ENCODE data around the gene GABRA5.

Gene GABRA5

DNA sequence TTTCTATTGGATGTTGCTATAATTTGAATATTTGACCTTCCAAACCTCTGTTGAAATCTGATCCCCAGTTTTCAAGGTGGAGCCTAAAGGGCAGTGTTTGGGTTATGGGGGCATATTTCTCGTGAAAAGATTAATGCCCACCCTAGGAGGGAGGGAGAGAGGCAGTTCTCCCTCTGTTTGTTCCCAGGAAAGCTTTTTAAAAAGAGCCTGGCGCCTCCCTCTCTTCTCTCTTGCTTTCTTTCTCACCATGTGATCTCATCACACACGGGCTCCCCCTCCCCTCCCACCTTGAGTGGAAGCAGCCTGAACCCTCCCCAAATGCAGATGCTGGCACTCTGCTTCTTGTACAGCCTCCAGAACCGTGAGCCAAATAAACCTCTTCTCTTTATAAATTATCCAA lies 12.4 kb upstream of the GABRA5 start:
- H3K36me3 ChIP-seq (ENCODE audit: insufficient read depth, low read depth, low read length), result no peaks in the 10 kb centered on the region
- H3K4me3 ChIP-seq (ENCODE audit: low read length), result no peak overlapping the region
- H3K27me3 ChIP-seq (ENCODE audit: insufficient read depth, low read length), result no peaks in the 10 kb centered on the region
- no peaks in the 10 kb centered on the region for H3K9me3 ChIP-seq (ENCODE audit: insufficient read depth, low read depth, low read length)
- H3K27ac ChIP-seq (ENCODE audit: low read length), result no peak overlapping the region
- H3K9ac ChIP-seq (ENCODE audit: low read depth, low read length), result no peak overlapping the region
- no peaks in the 10 kb centered on the region for H3K4me1 ChIP-seq (ENCODE audit: insufficient read depth, low read length)

DNA sequence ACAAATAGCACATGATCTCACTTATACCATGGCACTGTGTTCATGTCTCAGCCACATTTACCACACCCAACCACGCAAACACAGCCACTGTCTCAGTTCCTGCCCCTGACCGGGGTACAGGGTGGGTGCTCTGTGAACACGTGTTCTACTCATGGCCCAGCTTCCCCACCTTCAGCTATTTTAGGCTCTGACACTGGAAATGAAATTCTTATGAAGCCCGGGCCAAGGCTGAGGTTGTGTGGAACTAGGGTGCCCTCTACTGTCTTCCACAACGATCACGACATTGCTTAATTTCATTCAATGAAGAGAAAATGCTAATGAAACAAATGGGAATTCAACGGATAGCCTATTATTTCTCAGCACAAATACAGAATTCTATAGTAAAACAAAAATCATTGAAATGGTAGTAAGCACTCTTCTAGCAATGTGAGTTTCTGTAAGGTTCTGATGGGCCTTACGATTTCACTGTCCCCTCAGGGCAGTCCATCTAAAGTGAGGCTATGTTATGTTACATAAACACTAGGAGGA lies 2.1 kb upstream of the GABRA5 start:
- H3K9ac ChIP-seq (ENCODE audit: low read depth, low read length), result no peak overlapping the region
- H3K9me3 ChIP-seq (ENCODE audit: insufficient read depth, low read depth, low read length), result peaks cover 4% of the 10 kb centered on the region; the same call in 1 of the 2 replicates
- H3K4me3 ChIP-seq (ENCODE audit: low read length), result no peak overlapping the region
- H3K27ac ChIP-seq (ENCODE audit: low read length), result no peak overlapping the region
- no peaks in the 10 kb centered on the region for H3K36me3 ChIP-seq (ENCODE audit: insufficient read depth, low read depth, low read length)
- peaks cover 16% of the 10 kb centered on the region; the same call in 1 of the 2 replicates for H3K4me1 ChIP-seq (ENCODE audit: insufficient read depth, low read length)
- peaks cover 43% of the 10 kb centered on the region for H3K27me3 ChIP-seq (ENCODE audit: insufficient read depth, low read length)

DNA sequence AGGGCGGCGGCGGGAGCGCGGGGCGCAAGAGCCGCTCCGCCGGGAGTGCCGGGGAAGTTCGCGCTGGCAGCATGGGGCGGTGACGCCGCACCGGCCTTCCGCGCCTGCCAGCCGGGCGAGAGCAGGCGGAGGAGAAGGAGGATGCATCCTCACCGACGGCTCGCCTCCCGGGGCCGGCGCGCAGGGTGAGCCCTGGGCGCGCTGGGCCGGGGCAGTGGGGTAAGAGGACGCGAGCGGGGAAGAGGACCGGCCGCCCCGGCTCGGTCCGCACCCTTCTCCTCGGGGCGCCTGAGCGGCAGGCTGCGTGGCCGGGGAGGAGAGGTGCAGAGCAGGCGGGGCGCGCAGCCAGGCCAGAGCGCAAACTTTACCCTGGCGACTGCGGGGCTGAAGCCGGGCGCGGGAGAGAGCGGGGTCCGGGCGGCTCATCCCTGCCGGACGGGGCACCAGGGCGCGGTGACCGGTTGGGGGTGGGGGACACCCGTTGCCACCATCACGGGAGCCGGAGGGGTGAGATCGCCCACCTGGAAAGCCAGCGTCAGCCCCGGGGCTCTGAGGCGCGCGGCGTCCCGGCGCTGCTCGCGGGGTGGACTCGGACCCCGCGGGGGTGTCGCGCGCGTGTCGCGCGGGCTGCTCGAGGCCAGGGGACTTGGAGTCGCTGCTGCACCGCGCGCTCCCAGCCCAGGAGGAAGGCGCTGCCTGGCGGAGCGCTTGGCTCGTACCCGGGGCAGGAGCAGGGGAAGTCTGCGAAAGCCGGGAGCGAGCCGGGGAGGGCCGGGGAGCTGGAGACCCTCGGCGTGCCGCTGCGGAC lies 542 bp downstream of the GABRA5 start:
- Histone ChIP-seq H3K36me3 (ENCODE audit: insufficient read depth, low read depth, low read length) (no peaks in the 10 kb centered on the region), H3K4me3 (ENCODE audit: low read length) (peak overlapping the region; percentile 68), H3K27ac (ENCODE audit: low read length) (no peak overlapping the region), H3K9ac (ENCODE audit: low read depth, low read length) (peak overlapping the region; percentile 12; the same call in 1 of the 2 replicates), H3K4me1 (ENCODE audit: insufficient read depth, low read length) (peaks cover 16% of the 10 kb centered on the region; the same call in 1 of the 2 replicates), H3K9me3 (ENCODE audit: insufficient read depth, low read depth, low read length) (no peaks in the 10 kb centered on the region), H3K27me3 (ENCODE audit: insufficient read depth, low read length) (peaks cover 51% of the 10 kb centered on the region)

DNA sequence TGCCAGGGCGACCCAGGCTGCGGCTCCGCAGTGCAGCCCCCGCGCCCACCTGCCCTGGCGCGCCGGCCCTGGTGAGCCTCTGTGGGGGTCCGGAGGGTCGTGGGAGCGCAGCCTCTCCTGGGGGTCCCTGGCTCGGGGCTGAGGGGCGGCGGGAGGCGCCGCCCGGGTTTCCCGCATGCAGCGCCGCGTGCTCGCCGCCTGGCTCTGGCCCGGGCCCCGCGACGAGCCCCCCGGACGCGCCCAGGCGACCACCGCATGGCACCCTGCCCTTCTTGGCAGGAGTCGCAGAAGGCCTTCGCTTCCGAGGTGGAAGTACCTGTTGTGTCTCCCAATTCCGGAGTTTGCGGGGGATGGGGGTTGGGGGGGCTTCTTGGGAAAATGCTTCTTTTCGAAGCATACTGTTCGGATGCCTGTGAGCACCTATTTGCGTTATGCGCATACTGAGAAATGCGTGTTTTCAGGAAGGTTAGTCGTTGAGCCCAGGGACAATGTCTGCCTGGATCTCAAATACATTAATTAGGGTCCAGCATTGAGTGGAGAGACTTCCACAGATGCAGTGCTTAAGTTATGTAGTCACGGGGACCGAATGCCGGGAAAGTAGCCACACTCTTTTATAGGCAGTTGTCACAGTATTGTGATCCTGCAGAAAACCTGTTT lies 1.3 kb downstream of the GABRA5 start:
- Histone ChIP-seq H3K4me3 (ENCODE audit: low read length) (peak overlapping the region; percentile 68), H3K9ac (ENCODE audit: low read depth, low read length) (0 out of 2 replicates have a peak overlapping the region, but pooled peaks have one; percentile 12), H3K4me1 (ENCODE audit: insufficient read depth, low read length) (peaks cover 16% of the 10 kb centered on the region; the same call in 1 of the 2 replicates), H3K9me3 (ENCODE audit: insufficient read depth, low read depth, low read length) (no peaks in the 10 kb centered on the region), H3K36me3 (ENCODE audit: insufficient read depth, low read depth, low read length) (no peaks in the 10 kb centered on the region), H3K27ac (ENCODE audit: low read length) (no peak overlapping the region), H3K27me3 (ENCODE audit: insufficient read depth, low read length) (peaks cover 51% of the 10 kb centered on the region)

DNA sequence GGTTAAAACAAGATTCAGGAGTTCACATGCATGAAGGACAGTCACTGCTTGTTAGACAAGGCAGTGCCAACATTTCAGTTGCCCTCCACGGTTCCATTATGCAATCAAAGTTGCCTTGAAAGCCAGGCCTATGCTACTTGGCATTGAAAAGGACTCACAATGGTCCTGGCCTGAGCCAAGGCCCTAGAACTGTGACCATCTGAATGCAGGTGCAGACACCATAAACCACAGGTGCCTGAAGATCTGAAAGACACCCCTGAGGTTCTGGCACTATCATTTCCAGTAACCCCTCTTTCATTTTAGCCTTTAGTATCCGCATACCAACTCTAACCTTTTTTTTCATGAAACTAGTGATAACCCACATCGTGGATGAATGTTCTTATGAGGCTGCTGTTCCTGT lies 2.8 kb downstream of the GABRA5 start:
- H3K4me3 ChIP-seq (ENCODE audit: low read length), result no peak overlapping the region
- H3K9me3 ChIP-seq (ENCODE audit: insufficient read depth, low read depth, low read length), result no peaks in the 10 kb centered on the region
- peaks cover 51% of the 10 kb centered on the region for H3K27me3 ChIP-seq (ENCODE audit: insufficient read depth, low read length)
- H3K4me1 ChIP-seq (ENCODE audit: insufficient read depth, low read length), result peaks cover 13% of the 10 kb centered on the region; the same call in 1 of the 2 replicates
- no peaks in the 10 kb centered on the region for H3K36me3 ChIP-seq (ENCODE audit: insufficient read depth, low read depth, low read length)
- H3K27ac ChIP-seq (ENCODE audit: low read length), result no peak overlapping the region
- H3K9ac ChIP-seq (ENCODE audit: low read depth, low read length), result no peak overlapping the region

DNA sequence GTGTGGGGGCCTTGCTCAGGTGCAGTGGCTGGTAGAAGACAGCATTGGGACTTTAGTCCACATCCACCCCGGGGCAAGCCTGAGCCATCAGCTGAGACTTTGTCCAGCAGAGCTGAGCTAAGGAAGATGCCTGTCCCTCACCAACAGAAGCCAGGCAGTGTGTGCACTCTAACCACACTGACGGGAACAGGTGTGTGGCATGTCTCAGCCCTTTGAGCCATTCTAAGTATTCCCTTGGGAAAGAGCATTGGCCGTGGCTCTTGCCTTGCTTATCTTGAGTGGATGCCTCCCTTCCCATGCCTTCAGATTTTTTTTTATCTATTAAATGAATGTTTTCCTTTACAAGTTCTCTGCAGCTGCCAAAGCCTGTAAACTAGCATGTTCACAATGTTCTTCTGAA lies 3.5 kb downstream of the GABRA5 start:
- no peaks in the 10 kb centered on the region for H3K9me3 ChIP-seq (ENCODE audit: insufficient read depth, low read depth, low read length)
- peaks cover 48% of the 10 kb centered on the region for H3K27me3 ChIP-seq (ENCODE audit: insufficient read depth, low read length)
- H3K9ac ChIP-seq (ENCODE audit: low read depth, low read length), result no peak overlapping the region
- H3K27ac ChIP-seq (ENCODE audit: low read length), result no peak overlapping the region
- H3K36me3 ChIP-seq (ENCODE audit: insufficient read depth, low read depth, low read length), result no peaks in the 10 kb centered on the region
- H3K4me3 ChIP-seq (ENCODE audit: low read length), result no peak overlapping the region
- peaks cover 13% of the 10 kb centered on the region; the same call in 1 of the 2 replicates for H3K4me1 ChIP-seq (ENCODE audit: insufficient read depth, low read length)

DNA sequence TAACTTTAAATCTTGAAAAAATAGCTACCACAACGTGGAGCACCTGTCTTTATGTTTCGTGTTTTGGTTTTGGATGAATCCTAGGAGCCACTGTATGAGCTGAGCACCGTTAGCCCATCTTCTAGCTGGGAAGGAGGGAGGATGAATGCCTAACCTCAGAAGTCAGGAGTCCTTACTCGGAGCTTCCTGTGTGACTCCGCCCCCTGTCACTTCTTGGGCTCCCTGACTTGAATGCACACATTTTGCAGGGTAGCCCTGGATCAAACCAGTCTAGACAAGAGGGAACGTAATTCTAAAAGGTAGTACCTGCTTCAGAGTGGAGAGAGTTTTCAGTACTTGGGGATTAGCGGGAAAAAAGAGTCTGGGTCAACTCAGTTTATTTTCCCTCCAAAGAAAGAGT lies 5.3 kb downstream of the GABRA5 start:
- Histone ChIP-seq H3K27me3 (ENCODE audit: insufficient read depth, low read length) (peaks cover 33% of the 10 kb centered on the region), H3K9ac (ENCODE audit: low read depth, low read length) (no peak overlapping the region), H3K4me1 (ENCODE audit: insufficient read depth, low read length) (peaks cover 5% of the 10 kb centered on the region; the same call in 1 of the 2 replicates), H3K27ac (ENCODE audit: low read length) (no peak overlapping the region), H3K4me3 (ENCODE audit: low read length) (no peak overlapping the region), H3K36me3 (ENCODE audit: insufficient read depth, low read depth, low read length) (no peaks in the 10 kb centered on the region), H3K9me3 (ENCODE audit: insufficient read depth, low read depth, low read length) (no peaks in the 10 kb centered on the region)

DNA sequence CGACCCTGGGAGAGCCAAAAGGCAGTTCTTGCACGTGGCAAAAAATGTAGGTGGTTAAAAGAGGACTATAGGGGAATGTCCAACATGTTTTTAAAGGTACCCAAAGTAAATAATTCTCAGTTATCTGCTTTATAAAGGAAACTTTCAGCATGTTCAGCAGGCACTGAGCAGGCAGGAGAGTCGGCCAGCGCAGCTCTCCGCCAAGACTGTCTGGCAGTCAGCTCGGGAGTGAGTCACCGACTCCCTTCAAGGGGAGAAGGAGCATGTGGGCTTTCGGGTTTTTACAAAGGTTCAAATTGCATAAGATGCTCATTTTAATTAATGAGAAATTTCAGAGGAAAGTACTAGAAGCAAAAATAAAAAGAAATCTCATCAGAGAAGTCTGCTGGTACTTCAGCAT lies 7.0 kb downstream of the GABRA5 start:
- no peaks in the 10 kb centered on the region for H3K9me3 ChIP-seq (ENCODE audit: insufficient read depth, low read depth, low read length)
- H3K27me3 ChIP-seq (ENCODE audit: insufficient read depth, low read length), result peaks cover 17% of the 10 kb centered on the region
- no peak overlapping the region for H3K4me3 ChIP-seq (ENCODE audit: low read length)
- no peaks in the 10 kb centered on the region for H3K4me1 ChIP-seq (ENCODE audit: insufficient read depth, low read length)
- H3K9ac ChIP-seq (ENCODE audit: low read depth, low read length), result no peak overlapping the region
- no peaks in the 10 kb centered on the region for H3K36me3 ChIP-seq (ENCODE audit: insufficient read depth, low read depth, low read length)
- H3K27ac ChIP-seq (ENCODE audit: low read length), result no peak overlapping the region

DNA sequence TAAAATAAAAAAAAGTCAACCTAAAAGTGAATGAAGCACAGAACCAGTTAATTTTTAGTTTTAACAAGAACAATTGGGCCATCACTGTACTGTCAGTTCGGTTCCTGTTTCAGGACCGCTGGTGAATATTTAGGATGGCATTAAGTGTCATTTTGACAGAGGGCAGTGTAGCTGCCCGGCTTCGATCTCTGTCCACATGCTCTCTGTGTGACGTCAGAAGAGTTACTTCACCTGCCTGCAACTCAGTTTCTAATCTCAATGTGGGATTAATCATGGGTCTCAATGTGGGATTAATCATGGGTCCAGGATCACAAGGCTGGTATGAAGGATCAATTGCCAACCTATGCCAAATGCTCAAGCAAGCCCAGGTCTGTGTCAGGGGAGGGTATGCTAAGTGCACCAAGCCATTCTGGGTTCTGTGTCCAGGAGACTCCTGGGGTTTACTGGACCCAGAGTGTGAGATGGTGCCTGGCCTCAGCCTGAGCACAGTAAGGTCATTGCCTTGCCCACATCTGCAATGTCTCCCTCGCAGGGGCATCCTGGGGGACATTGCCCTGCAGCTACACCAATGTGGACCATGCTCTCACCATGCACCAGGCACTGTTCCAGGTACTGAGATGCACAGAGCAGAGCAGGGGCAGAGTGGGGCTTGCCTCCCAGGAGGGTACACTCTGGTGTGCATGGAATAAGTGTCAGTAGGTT lies 8.1 kb downstream of the GABRA5 start:
- Histone ChIP-seq H3K4me1 (ENCODE audit: insufficient read depth, low read length) (no peaks in the 10 kb centered on the region), H3K36me3 (ENCODE audit: insufficient read depth, low read depth, low read length) (no peaks in the 10 kb centered on the region), H3K27me3 (ENCODE audit: insufficient read depth, low read length) (peaks cover 6% of the 10 kb centered on the region; the same call in 1 of the 2 replicates), H3K9ac (ENCODE audit: low read depth, low read length) (no peak overlapping the region), H3K9me3 (ENCODE audit: insufficient read depth, low read depth, low read length) (no peaks in the 10 kb centered on the region), H3K27ac (ENCODE audit: low read length) (no peak overlapping the region), H3K4me3 (ENCODE audit: low read length) (no peak overlapping the region)

DNA sequence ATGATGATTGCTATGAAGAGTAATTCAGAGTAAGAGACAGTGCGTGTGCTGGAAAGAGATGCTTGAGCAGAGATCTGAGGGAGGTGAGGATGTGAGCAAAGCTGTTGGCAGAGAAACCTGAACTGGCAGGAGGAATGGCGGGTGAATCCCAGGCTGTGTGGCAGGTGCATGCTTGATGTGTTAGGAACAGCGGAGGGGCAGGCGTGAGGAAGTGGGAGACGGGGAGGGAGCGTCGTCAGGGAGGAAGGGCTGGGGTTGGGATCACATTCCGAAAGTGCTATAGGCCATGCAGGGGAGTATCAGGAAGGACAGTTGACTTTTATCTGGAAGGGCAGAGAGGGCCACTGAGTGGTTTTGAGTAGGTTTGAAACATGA lies 8.6 kb downstream of the GABRA5 start:
- Histone ChIP-seq H3K36me3 (ENCODE audit: insufficient read depth, low read depth, low read length) (no peaks in the 10 kb centered on the region), H3K27me3 (ENCODE audit: insufficient read depth, low read length) (0 out of 2 replicates have a peak, but pooled peaks cover under 1% of the 10 kb centered on the region), H3K9me3 (ENCODE audit: insufficient read depth, low read depth, low read length) (no peaks in the 10 kb centered on the region), H3K9ac (ENCODE audit: low read depth, low read length) (no peak overlapping the region), H3K4me1 (ENCODE audit: insufficient read depth, low read length) (no peaks in the 10 kb centered on the region), H3K27ac (ENCODE audit: low read length) (no peak overlapping the region), H3K4me3 (ENCODE audit: low read length) (no peak overlapping the region)

DNA sequence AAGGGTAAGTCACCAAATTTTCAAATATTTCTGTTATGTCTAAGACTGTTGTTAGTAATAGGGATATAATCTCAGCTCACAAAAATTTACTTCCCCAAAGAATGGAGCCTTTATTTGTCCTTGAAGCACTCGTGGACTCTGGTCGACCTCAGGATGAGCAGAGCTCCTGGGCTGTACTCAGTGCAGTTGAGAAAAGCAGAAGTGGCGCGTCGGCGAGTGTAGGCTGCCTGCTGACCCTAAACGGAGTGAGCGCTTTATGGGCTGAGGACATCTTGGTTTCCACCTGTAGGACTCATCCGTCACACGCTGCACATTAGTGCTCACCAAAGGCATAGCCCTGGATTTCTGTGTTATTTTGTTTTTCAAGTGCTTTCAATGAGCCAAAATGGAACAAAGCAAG lies 11.0 kb downstream of the GABRA5 start:
- Histone ChIP-seq H3K9me3 (ENCODE audit: insufficient read depth, low read depth, low read length) (no peaks in the 10 kb centered on the region), H3K4me1 (ENCODE audit: insufficient read depth, low read length) (no peaks in the 10 kb centered on the region), H3K9ac (ENCODE audit: low read depth, low read length) (no peak overlapping the region), H3K4me3 (ENCODE audit: low read length) (no peak overlapping the region), H3K36me3 (ENCODE audit: insufficient read depth, low read depth, low read length) (no peaks in the 10 kb centered on the region), H3K27ac (ENCODE audit: low read length) (no peak overlapping the region), H3K27me3 (ENCODE audit: insufficient read depth, low read length) (no peaks in the 10 kb centered on the region)

All from iPS-20b (cell line).